Amniotic stem cell (primary cell): ENCODE measurements around the gene LCK.
"Not testable (repeated sequence)": the region's sequence is repeated elsewhere in the genome, so short reads cannot be mapped to it uniquely, and the experiment has no call there.

Source experiments
- DNase-seq: peaks from one replicate; lab custom pipeline; 2025; lab: John Stamatoyannopoulos, UW

Gene LCK

DNA sequence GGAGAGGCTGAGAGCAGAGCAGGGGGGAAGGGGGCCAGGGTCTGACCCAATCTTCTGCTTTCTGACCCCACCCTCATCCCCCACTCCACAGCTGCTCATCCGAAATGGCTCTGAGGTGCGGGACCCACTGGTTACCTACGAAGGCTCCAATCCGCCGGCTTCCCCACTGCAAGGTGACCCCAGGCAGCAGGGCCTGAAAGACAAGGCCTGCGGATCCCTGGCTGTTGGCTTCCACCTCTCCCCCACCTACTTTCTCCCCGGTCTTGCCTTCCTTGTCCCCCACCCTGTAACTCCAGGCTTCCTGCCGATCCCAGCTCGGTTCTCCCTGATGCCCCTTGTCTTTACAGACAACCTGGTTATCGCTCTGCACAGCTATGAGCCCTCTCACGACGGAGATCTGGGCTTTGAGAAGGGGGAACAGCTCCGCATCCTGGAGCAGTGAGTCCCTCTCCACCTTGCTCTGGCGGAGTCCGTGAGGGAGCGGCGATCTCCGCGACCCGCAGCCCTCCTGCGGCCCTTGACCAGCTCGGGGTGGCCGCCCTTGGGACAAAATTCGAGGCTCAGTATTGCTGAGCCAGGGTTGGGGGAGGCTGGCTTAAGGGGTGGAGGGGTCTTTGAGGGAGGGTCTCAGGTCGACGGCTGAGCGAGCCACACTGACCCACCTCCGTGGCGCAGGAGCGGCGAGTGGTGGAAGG is 23.7 kb downstream of the LCK start:
- DNase-seq: no peak

DNA sequence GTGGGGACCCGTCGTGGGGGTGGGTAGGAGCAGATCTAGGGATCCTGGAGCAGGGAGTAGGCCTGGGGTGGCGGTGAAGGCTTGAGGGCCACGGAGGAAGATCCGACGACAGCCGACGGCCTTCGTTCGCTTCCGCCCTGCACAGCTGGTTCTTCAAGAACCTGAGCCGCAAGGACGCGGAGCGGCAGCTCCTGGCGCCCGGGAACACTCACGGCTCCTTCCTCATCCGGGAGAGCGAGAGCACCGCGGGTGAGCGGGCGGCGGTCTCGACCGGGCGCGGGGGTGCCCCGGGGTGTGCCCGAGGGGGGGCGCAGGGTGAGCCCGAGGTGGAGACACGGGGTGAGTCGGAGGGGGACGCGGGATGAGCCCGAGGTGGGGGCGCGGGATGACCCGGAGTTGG is 24.4 kb downstream of the LCK start:
- DNase-seq: no peak

DNA sequence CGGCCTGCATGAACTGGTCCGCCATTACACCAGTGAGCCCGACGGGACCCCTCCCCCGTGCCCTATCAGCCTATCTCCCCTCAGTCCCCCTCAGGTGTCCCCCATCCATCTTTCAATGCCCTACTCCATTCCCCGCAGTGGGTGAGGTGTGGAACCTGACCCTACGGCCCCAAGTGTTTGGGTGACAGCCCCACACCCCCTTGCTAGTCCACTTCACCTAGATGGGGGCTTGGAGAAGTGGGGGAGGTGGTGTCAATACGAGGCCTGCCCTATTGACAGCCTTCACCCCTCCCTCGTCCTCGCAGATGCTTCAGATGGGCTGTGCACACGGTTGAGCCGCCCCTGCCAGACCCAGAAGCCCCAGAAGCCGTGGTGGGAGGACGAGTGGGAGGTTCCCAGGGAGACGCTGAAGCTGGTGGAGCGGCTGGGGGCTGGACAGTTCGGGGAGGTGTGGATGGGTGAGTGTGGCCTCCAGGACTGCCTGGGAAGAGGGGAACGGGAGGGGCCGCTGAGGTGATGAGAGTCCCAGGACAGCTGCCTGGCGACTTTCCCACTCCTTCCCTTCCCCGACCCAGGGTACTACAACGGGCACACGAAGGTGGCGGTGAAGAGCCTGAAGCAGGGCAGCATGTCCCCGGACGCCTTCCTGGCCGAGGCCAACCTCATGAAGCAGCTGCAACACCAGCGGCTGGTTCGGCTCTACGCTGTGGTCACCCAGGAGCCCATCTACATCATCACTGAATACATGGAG is 25.1 kb downstream of the LCK start:
- no peak for DNase-seq

DNA sequence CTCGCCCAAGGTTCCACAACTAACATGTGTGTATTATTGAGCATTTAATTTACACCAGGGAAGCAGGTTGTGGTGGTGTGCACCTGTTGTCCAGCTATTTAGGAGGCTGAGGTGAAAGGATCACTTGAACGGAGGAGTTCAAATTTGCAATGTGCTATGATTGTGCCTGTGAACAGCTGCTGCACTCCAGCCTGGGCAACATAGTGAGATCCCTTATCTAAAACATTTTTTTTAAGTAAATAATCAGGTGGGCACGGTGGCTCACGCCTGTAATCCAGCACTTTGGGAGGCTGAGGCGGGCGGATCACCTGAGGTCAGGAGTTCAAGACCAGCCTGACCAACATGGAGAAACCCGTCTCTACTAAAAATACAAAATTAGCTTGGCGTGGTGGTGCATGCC is 33.7 kb downstream of the LCK start:
- not testable (repeated sequence) for DNase-seq

DNA sequence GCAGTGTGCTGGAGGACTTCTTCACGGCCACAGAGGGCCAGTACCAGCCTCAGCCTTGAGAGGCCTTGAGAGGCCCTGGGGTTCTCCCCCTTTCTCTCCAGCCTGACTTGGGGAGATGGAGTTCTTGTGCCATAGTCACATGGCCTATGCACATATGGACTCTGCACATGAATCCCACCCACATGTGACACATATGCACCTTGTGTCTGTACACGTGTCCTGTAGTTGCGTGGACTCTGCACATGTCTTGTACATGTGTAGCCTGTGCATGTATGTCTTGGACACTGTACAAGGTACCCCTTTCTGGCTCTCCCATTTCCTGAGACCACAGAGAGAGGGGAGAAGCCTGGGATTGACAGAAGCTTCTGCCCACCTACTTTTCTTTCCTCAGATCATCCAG is 34.6 kb downstream of the LCK start:
- no peak for DNase-seq

DNA sequence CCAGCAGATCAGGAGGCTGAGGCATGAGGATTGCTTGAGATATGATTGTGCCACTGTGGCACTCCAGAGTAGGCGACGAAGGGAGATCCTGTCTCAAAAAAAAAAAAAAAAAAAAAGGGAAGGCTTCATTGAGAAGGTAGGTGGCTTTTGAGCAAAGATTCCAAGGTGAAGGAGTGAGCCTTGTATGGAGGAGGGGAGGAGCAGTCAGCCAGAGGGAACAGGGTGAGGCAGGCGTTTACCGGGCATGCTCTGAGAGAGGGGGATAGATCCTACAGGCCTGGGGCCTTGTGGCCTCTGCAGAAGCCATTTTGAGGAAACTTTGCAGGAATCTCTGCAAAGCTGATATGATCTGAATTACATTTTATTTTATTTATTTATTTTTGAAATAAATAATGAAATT is 35.7 kb downstream of the LCK start:
- no peak for DNase-seq

DNA sequence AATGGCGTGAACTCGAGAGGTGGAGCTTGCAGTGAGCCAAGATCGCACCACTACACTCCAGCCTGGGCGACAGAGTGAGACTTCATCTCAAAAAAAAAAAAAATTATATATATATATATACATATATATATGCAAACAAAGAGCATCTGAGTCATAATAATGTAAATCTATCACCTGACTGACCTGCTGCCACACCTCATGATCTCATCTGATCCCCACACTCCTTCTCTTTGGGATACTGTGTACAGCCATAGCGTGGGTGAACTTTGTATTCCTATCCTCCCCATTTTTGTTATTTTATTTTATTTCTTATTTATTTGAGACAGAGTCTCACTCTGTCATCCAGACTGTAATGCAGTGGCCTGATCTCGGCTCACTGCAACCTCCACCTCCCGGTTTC is 38.2 kb downstream of the LCK start:
- no peak for DNase-seq

DNA sequence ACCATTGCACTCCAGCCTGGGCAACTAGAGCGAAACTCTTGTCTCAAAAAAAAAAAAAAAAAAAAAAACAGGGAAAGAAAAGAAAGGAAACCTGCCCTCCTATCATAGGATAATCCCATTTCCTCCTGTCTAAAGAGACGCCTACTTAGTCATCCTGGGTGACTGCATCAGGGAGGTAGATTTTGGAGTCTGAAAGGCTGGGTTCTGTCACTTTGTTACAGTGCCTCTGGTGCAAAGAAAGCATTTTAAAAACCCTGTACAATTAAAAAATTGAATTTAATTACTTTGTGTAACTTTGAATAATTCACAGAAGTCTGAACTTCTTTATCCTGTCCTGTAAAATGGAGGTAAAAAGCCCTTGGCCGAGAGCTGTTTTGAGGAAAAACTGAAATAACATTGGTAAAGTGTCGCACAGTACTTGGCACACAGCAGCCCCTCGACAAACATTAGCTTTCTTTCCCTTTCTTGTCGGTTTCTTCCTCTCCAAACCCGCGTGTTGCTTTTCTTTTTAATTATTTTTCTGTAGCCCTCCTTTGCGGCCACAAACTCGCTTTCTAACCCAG is 40.2 kb downstream of the LCK start:
- DNase-seq: no peak

DNA sequence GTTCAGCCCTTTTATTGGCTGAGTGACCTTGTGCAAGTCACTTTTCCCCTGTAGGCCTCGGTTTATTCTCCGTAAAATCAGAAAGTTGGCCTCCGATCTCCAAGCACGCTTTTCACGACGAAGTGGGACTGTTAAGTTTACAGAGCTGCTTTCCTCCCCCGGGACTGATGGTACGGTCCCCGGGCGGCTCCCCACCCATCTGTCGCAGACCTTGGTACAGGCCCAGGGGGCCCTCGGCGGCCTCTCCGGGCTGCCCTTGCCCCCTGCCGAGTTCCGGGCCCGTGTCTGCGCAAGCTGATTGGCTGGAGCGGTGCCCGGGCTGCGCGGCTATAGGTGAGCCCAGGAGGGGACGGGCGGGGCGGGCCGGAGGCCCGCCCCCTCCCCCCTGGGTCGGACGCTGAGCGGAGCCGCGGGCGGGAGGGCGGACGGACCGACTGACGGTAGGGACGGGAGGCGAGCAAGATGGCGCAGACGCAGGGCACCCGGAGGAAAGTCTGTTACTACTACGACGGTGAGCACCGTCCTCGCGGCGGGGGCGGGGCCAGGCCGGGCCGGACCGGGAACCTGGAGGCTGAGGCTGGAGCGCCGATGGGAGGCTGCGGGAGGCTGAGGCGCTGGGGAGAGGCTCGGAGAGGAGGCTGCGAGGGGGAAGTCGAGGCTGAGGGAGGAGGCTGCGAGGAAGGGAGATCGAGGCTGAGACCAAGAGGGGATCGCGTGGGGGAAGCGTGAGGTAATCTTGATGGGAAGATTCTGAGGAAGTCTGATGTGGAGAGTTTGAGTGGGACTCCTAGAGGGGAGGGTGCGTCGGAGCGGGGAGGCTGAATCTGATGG is 40.9 kb downstream of the LCK start, which contains the start of gene HDAC1:
Gene HDAC1, plus strand, starts transcription at position 376 of the 831 bp plus-strand sequence. Its CDS starts 87 bp downstream, at position 463.
- DNase-seq: peak; percentile 44

DNA sequence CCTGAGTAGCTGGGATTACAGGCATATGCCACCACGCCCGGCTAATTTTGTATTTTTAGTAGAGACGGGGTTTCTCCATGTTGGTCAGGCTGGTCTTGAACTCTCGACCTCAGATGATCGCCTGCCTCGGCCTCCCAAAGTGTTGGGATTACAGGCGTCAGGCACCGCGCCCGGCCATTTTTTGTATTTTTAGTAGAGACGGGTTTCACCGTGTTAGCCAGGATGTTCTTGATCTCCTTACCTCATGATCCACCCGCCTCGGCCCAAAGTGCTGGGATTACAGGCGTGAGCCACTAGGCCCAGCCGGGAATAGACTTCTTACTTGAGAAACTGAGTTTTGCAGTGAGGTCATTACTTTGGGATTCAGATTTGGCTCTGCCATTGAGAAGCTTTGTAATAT is 47.1 kb downstream of the LCK start:
- not testable (repeated sequence) for DNase-seq

DNA sequence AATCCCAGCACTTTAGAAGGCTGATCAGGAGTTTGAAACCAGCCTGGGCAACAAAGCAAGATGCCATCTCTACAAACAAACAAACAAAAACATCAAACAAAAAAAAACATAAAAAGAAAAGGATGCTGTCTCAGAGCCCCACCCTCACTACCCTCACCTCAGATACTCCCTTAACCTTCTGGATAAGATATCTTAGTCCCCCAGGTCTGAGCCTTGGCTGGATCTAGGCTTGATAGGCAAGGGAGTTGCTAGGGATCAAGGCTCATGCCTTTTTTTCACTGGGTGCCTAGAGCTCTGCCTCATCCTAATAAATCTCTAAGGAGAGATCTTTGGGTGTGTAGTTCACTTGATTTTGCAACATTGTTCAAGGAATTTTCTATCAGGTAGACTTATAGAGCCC is 48.3 kb downstream of the LCK start:
- DNase-seq: no peak

DNA sequence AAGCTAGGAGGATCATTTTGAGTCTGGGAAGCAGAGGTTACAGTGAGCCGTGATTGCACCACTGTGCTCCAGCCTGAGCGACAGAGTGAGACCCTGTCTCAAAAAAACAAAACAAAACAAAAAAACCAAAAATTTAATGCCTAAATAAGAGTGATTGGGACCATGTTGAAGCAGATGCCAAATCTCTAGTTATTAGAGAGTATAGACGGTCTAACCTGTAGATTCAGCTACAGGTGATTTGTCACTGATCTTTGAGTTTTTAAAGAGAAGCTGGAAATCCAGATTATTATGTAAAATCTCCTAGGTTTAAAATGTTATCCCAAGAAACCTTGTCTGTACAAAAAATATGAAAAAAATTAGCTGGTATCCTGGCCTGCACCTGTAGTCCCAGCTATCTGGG is 52.3 kb downstream of the LCK start:
- no peak for DNase-seq

DNA sequence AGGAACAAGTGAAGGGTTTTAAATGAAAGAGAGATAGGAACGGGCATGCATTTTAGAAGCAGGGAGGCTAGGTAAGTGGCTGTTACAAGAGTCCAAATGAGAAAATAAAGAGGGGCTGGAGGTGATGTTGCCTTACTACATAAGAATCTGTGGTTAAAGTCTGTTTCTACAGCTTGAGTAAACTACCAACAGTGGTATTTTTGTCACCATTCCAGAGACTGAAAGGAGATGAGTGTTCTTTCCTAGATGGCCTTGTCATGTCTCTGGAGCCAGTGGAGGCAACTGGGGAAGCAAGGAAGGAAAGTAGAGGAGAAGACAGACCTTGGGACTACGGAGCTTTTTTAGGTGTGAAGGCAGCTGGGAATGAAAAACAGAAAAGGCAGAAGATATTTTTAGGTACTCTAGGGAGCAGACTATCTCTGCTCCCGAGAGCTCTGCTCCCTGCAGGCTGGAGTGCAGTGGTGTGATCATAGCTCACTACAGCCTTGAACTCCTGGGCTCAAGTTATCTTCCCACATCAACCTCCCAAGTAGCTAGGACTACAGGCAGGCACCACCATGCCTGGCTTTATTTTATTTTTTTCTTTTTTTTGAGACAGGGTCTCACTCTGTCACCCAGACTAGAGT is 53.0 kb downstream of the LCK start:
- DNase-seq: no peak

DNA sequence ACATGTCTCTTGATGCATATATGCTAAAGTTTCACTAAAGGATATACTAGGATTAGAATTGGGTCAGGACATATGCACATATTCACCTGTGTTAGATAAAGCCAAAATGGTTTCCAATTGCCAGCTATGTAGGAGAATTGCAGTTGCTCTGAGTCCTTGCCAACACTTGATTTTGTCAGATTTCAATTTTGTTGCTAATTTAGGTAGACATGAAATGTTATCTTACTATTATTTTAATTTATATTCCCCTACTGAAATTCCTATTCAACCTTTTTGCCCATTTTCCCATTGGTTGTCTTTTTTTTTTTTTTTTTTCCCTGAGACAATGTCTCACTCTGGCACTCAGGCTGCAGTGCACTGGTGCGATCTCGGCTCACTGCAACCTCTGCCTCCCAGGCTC is 54.2 kb downstream of the LCK start:
- no peak for DNase-seq

DNA sequence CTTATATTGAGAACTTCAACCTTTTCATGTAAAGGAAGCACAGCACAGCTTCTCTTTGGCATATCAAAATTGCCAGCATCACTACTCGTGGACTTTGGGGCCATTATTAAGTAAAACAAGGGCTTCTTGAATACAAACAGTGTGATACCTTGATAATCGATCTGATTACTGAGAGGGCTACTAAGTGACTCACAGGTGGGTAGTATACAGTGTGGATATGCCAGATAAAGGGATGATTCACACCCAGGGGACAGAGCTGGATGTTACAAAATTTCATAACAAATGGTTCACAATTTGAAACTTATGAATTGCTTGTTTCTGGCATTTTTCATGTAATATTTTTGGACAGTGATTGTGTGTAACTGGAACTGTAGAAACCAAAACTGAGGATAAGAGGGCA is 56.3 kb downstream of the LCK start:
- no peak for DNase-seq

DNA sequence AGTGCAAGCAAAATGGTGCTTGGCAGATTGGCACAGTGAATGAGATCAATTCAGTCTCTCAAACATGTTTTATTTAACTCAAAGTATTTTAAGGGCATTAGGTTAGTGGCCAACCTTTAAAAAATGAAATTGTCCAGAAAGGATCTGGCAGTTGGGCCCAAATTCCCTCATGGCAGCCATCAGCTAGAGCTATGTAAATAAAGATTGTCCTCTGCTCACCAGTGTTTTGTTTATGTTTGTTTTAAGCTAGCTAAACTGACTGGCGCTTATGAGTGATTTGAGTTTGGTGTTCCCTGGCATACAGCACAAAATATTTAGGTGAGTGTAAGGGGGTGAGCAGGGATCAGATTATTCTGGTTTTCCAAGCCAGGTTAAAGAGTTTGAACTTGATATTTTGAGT is 58.9 kb downstream of the LCK start:
- no peak for DNase-seq

DNA sequence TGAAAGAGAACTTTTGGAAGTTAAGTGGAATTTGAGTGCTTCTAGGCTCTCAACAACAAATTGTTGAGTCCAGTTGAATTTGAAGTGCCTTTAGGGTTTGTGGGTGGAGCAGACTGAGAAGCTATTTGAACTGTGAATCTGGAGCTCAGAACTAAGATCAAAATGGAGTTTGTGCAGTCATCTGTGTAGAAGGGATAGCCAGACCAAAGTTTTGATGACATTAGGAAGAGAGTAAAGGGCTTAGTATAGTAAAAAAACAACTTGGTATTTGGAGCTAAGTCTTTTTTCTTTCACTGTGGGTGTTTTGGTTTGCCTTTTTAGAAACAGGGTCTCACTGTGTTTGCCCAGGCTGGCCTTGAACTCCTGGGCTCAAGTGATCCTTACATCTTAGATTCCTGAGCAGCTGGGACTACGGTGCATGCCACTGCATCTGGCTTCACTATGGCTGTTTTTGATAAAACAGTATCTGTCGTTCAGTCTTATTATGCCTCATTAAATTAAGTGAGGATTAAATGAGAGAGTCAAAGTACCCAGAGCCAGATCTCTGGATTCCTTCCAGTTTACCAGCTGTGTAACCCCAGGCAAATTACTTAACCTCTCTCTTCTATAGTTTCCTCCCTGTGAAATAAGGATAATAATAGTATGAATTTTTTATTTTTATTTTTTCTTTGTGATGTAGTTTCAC is 60.8 kb downstream of the LCK start:
- no peak for DNase-seq

DNA sequence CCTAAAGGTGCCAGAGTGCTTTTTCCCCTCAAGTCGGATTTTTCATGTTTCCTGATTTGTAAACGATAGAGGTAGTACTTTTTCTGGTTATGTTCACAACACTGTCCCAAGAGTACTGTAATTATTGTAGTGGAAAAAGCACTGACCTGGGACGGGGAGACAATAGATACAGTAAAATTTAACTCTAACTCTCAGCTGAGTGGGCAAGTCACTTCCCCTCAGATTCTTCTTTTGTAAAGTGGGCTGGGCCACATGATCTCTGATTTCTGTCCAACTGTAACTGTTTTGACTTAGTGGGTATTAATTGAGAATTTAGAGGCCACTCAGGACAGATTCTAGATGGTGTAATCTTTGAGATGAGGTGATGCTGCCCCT is 65.8 kb downstream of the LCK start:
- DNase-seq: no peak

DNA sequence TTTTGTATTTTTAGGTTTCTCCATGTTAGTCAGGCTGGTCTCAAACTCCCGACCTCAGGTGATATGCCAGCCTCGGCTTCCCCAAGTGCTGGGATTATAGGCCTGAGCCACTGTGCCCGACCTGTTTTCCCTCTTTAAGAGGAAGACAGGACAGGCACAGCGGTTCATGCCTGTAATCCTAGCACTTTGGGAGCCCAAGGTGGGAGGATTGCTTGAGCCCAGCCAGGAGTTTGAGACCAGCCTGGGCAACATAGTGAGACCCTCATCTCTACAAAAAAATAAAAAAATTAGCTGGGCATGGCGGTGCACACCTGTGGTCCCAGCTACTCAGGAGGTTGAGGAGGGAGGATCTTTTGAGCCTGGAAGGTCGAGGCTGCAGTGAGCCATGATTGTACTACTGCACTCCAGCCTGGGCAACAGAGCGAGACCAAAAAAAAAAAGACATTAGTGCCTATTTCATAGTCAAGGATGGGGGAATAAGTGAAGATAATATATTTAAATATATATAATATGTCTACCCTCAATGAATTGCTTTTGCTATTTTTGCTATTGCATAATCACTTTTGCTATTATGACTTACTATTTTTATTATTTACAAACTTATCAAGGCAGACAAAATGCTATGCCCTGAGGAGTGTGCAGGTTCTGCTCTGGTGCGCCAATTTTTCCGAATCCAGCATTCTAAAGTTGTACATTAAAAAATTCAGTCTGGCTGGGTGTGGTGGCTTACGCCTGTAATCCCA is 67.2 kb downstream of the LCK start:
- no peak for DNase-seq

DNA sequence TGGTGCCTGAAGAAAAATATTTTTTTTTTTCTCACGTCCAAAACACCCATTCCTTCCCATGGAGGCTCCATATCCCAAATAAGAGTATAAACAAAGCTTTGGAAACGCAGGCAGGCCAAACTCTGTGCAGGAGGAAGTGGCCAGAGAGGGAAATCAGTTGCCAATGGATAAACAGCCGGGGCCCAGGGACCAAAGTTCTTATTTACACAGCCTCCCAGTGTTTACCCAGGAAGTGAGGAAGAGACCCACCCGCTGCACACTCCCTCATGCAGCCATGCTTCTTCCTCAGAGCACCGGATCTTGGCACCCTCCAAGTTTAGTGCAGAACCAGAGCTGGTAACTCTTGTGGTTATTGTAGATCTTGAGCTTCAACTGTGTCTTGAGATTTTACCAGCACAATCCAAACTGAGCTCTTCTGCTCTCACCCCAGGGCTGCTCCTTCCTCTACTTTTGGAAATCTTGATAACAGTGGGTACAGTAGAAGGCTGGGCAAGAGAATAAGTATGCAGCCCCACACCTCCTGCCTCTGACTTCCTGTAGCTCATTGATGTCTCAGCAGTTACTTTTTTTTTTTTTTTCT is 70.7 kb downstream of the LCK start:
- DNase-seq: no peak
